BLaER1 treated with 17β-estradiol and CSF1 and Interleukin-3, amounts not matched to agents 10 nM and 100 nM (cell line): ENCODE measurements around the gene SLC1A2.
A peak's percentile ranks its signal among the peaks of the same experiment; 100 is the strongest.

Experiments
- H3K27ac ChIP-seq, 11 experiments: shearing (Covaris generic); formaldehyde crosslinking; 2 replicates each; pipeline ENCODE4 v1.8.1; 2022
- H3K27me3 ChIP-seq, 11 experiments: shearing (Covaris generic); formaldehyde crosslinking; 2 replicates each; pipeline ENCODE4 v1.8.1; 2022
- H3K36me3 ChIP-seq, 11 experiments: shearing (Covaris generic); formaldehyde crosslinking; 2 replicates each; pipeline ENCODE4 v1.8.1; 2022
- H3K4me1 ChIP-seq, 10 experiments: shearing (Covaris generic); formaldehyde crosslinking; 2 replicates each; pipeline ENCODE4 v1.8.1; 2022
- H3K4me2 ChIP-seq, 11 experiments: shearing (Covaris generic); formaldehyde crosslinking; 2 replicates each; pipeline ENCODE4 v1.8.1; 2022
- H3K4me3 ChIP-seq, 10 experiments: shearing (Covaris generic); formaldehyde crosslinking; 2 replicates each; pipeline ENCODE4 v1.8.1; 2022
- H3K9ac ChIP-seq, 11 experiments: shearing (Covaris generic); formaldehyde crosslinking; 2 replicates each; pipeline ENCODE4 v1.8.1; 2022
- H3K9me3 ChIP-seq, 11 experiments: shearing (Covaris generic); formaldehyde crosslinking; replicated peaks in 1 of 11; 2 replicates each; pipeline ENCODE4 v1.8.1; 2022
- H4K20me1 ChIP-seq, 11 experiments: shearing (Covaris generic); formaldehyde crosslinking; 2 replicates each; pipeline ENCODE4 v1.8.1; 2022
- Cebpa-rat ChIP-seq, 11 experiments: shearing (Covaris generic); IDR thresholded peaks; 2 replicates each; pipeline ENCODE4 v1.8.1; 2022

Gene SLC1A2

GRCh38 chr11:35298369-35298768 lies 121.0 kb downstream of the SLC1A2 start:
- Histone ChIP-seq H3K9me3 (no peaks in the 10 kb centered on the region), H3K27ac (no peak overlapping the region), H3K27me3 (no peaks in the 10 kb centered on the region), H4K20me1 (no peaks in the 10 kb centered on the region), H3K9ac (no peak overlapping the region), H3K4me1 (peaks cover 0 to 13% (median 0%) of the 10 kb centered on the region in 10 experiments; a peak in 4 of 20 replicates), H3K36me3 (no peaks in the 10 kb centered on the region), H3K4me3 (no peak overlapping the region), H3K4me2 (no peak overlapping the region)
- no peak for TF ChIP-seq Cebpa-rat (IDR thresholded peaks at IDR 0.05)

GRCh38 chr11:35295751-35296150 lies 123.6 kb downstream of the SLC1A2 start:
- no peak overlapping the region for H3K27ac ChIP-seq
- H3K9ac ChIP-seq: no peak overlapping the region
- H3K4me1 ChIP-seq: peaks cover 0 to 10% (median 0%) of the 10 kb centered on the region in 10 experiments; a peak in 3 of 20 replicates
- TF ChIP-seq Cebpa-rat (IDR thresholded peaks at IDR 0.05): no peak
- no peaks in the 10 kb centered on the region for H3K36me3 ChIP-seq
- H3K27me3 ChIP-seq: no peaks in the 10 kb centered on the region
- H4K20me1 ChIP-seq: no peaks in the 10 kb centered on the region
- H3K4me2 ChIP-seq: no peak overlapping the region
- no peaks in the 10 kb centered on the region for H3K9me3 ChIP-seq
- no peak overlapping the region for H3K4me3 ChIP-seq

- Histone ChIP-seq H3K36me3 (no peaks in the 10 kb centered on the region), H3K9ac (no peak overlapping the region), H3K27me3 (no peaks in the 10 kb centered on the region), H3K4me2 (0 out of 22 replicates have a peak overlapping the region, but pooled peaks of 1 of the 11 experiments have one; percentile 30), H3K27ac (no peak overlapping the region), H3K4me1 (peaks cover 14 to 26% (median 15%) of the 10 kb centered on the region in 10 experiments), H3K4me3 (no peak overlapping the region), H4K20me1 (no peaks in the 10 kb centered on the region), H3K9me3 (no peaks in the 10 kb centered on the region)
- TF ChIP-seq Cebpa-rat (IDR thresholded peaks at IDR 0.05): no peak
Measured at GRCh38 chr11:35293699-35294098, 125.7 kb downstream of the SLC1A2 start.

GRCh38 chr11:35293035-35293434 lies 126.3 kb downstream of the SLC1A2 start:
- Histone ChIP-seq H3K4me2 (peak overlapping the region in 1 of 11 experiments; percentile 30; a peak in 1 of 22 replicates), H4K20me1 (no peaks in the 10 kb centered on the region), H3K36me3 (no peaks in the 10 kb centered on the region), H3K4me1 (peaks cover 16 to 32% (median 22%) of the 10 kb centered on the region in 10 experiments), H3K27me3 (no peaks in the 10 kb centered on the region), H3K27ac (no peak overlapping the region), H3K4me3 (no peak overlapping the region), H3K9me3 (no peaks in the 10 kb centered on the region), H3K9ac (no peak overlapping the region)
- no peak for TF ChIP-seq Cebpa-rat (IDR thresholded peaks at IDR 0.05)

GRCh38 chr11:35292279-35292678 lies 127.1 kb downstream of the SLC1A2 start:
- no peaks in the 10 kb centered on the region for H3K9me3 ChIP-seq
- no peak overlapping the region for H3K4me2 ChIP-seq
- H3K9ac ChIP-seq: no peak overlapping the region
- no peaks in the 10 kb centered on the region for H3K36me3 ChIP-seq
- no peaks in the 10 kb centered on the region for H3K27me3 ChIP-seq
- H3K4me1 ChIP-seq: peaks cover 16 to 37% (median 22%) of the 10 kb centered on the region in 10 experiments
- no peak for TF ChIP-seq Cebpa-rat (IDR thresholded peaks at IDR 0.05)
- no peak overlapping the region for H3K4me3 ChIP-seq
- H3K27ac ChIP-seq: no peak overlapping the region
- no peaks in the 10 kb centered on the region for H4K20me1 ChIP-seq

- no peak for TF ChIP-seq Cebpa-rat (IDR thresholded peaks at IDR 0.05)
- Histone ChIP-seq H3K27ac (no peak overlapping the region), H4K20me1 (no peaks in the 10 kb centered on the region), H3K4me1 (peaks cover 16 to 37% (median 22%) of the 10 kb centered on the region in 10 experiments), H3K4me3 (no peak overlapping the region), H3K36me3 (no peaks in the 10 kb centered on the region), H3K27me3 (no peaks in the 10 kb centered on the region), H3K9ac (no peak overlapping the region), H3K4me2 (no peak overlapping the region), H3K9me3 (no peaks in the 10 kb centered on the region)
Measured at GRCh38 chr11:35290876-35291275, 128.5 kb downstream of the SLC1A2 start.

GRCh38 chr11:35289821-35290220 lies 129.5 kb downstream of the SLC1A2 start:
- Histone ChIP-seq H3K27ac (no peak overlapping the region; a peak in 1 of 22 replicates), H3K9me3 (no peaks in the 10 kb centered on the region), H3K27me3 (no peaks in the 10 kb centered on the region), H3K4me1 (peaks cover 16 to 37% (median 22%) of the 10 kb centered on the region in 10 experiments), H4K20me1 (no peaks in the 10 kb centered on the region), H3K4me2 (peak overlapping the region; percentile 30 to 84 (median 65); a peak in 21 of 22 replicates), H3K4me3 (no peak overlapping the region), H3K36me3 (no peaks in the 10 kb centered on the region), H3K9ac (no peak overlapping the region)
- TF ChIP-seq Cebpa-rat (IDR thresholded peaks at IDR 0.05): no peak

GRCh38 chr11:35288817-35289541 lies 130.4 kb downstream of the SLC1A2 start:
- no peaks in the 10 kb centered on the region for H4K20me1 ChIP-seq
- H3K27me3 ChIP-seq: no peaks in the 10 kb centered on the region
- H3K9ac ChIP-seq: peak overlapping the region in 4 of 11 experiments; percentile 14 to 51 (median 19); a peak in 4 of 22 replicates
- peaks cover 16 to 37% (median 22%) of the 10 kb centered on the region in 10 experiments for H3K4me1 ChIP-seq
- H3K27ac ChIP-seq: peak overlapping the region in 6 of 11 experiments; percentile 3 to 43 (median 4); a peak in 7 of 22 replicates
- H3K4me2 ChIP-seq: peak overlapping the region; percentile 60 to 84 (median 73)
- H3K9me3 ChIP-seq: no peaks in the 10 kb centered on the region
- peak overlapping the region in 1 of 10 experiments; percentile 34; a peak in 1 of 20 replicates for H3K4me3 ChIP-seq
- H3K36me3 ChIP-seq: no peaks in the 10 kb centered on the region
- TF ChIP-seq Cebpa-rat (IDR thresholded peaks at IDR 0.05): no peak

GRCh38 chr11:35288309-35288708 lies 131.0 kb downstream of the SLC1A2 start:
- no peak overlapping the region for H3K4me3 ChIP-seq
- H3K36me3 ChIP-seq: no peaks in the 10 kb centered on the region
- no peaks in the 10 kb centered on the region for H4K20me1 ChIP-seq
- H3K9ac ChIP-seq: no peak overlapping the region
- H3K4me2 ChIP-seq: peak overlapping the region in 6 of 11 experiments; percentile 1 to 84 (median 39); a peak in 8 of 22 replicates
- no peak overlapping the region for H3K27ac ChIP-seq
- H3K4me1 ChIP-seq: peaks cover 16 to 35% (median 22%) of the 10 kb centered on the region in 10 experiments
- H3K27me3 ChIP-seq: no peaks in the 10 kb centered on the region
- no peaks in the 10 kb centered on the region for H3K9me3 ChIP-seq
- TF ChIP-seq Cebpa-rat (IDR thresholded peaks at IDR 0.05): no peak
